Neutrophil (primary cell): ENCODE measurements around the gene CDRT15.
"Not testable (repeated sequence)": the region's sequence is repeated elsewhere in the genome, so short reads cannot be mapped to it uniquely, and the experiment has no call there.

Experiments
- H3K27ac ChIP-seq: fragments of 200-600 bp; sonication (generic); 2 replicates; pipeline ENCODE4 v1.5.1; 2016; ENCODE audit warnings: mild to moderate bottlenecking, moderate library complexity
- H3K27me3 ChIP-seq: fragments of 200-600 bp; sonication (generic); 2 replicates; pipeline ENCODE4 v1.6.0; 2016; ENCODE audit warnings: mild to moderate bottlenecking
- H3K36me3 ChIP-seq: fragments of 200-600 bp; sonication (generic); 2 replicates; pipeline ENCODE4 v1.5.1; 2017
- H3K4me1 ChIP-seq, 2 experiments: fragments of 200-600 bp in 1 of 2; sonication (generic) in 1 of 2; 1 replicate in 1 of 2; 2 replicates in 1 of 2; pipeline versions ENCODE4 v1.5.1 to v1.6.1; 2013 to 2016; ENCODE audit warnings: low read depth in 1 of 2, low read length in 1 of 2, mild to moderate bottlenecking in 1 of 2, moderate library complexity in 1 of 2; ENCODE audit not compliant: control insufficient read depth in 1 of 2, insufficient read depth in 1 of 2
- H3K4me3 ChIP-seq, 2 experiments: fragments of 200-600 bp in 1 of 2; sonication (generic) in 1 of 2; 1 replicate in 1 of 2; 2 replicates in 1 of 2; pipeline ENCODE4 v1.5.1; 2013 to 2016; ENCODE audit warnings: low read depth in 1 of 2, low read length in 1 of 2, mild to moderate bottlenecking in 1 of 2, moderate library complexity in 1 of 2
- H3K9me3 ChIP-seq: fragments of 200-600 bp; sonication (generic); 2 replicates; pipeline ENCODE4 v1.5.1; 2016

Gene CDRT15

GRCh38 chr17:14190774-14191173 is 45.9 kb downstream of the CDRT15 start:
- H3K27ac ChIP-seq, H3K36me3 ChIP-seq, H3K4me3 ChIP-seq, H3K9me3 ChIP-seq: not testable (repeated sequence)
- Histone ChIP-seq H3K27me3 (peaks cover 53% of the 10 kb centered on the region), H3K4me1 (peaks cover 16 to 22% of the 10 kb centered on the region in 2 experiments)

DNA sequence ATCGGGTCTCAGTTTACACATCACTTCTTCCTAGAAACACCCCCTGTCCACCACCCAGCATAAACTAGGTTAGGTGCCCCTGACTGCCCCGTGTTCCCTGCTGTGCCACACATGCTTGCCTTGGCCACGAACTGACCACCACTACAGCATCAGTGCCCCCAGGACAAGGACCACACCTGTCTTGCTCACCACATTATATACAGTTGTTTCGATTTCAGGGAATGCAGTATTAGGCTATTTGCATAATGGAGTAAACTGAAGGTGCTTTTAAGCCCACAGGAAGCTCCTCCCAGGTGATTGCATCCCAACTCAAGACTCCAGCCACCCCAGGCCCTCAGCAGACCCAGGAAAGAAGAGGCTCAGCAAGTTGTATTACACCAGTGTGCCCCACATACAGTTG is 50.2 kb downstream of the CDRT15 start:
- not testable (repeated sequence) for H3K4me3 ChIP-seq, H3K27ac ChIP-seq, H3K9me3 ChIP-seq, H3K4me1 ChIP-seq, H3K36me3 ChIP-seq
- peaks cover 21% of the 10 kb centered on the region for H3K27me3 ChIP-seq
